Naive thymus-derived CD4-positive, alpha-beta T cell (primary cell): ENCODE data around the gene USP51. TPM values are rescaled to one million over a fixed set of nuclear protein-coding genes. Genes with fewer than 3 reads are reported as not detected.

Experiments
- microRNA-seq: library from miRNA; unstranded; fragments of <30 nt; microRNA quantifications from one replicate; pipeline ENCODE4 v1.2.0, GENCODE V29; 2022; ENCODE audit warnings: borderline microRNAs expressed
- polyA plus RNA-seq, 2 donors: library from polyadenylated mRNA; unstranded; fragments of 300-500 nt; fragmentation: Illumina TruSeq; gene quantifications; one replicate each; pipeline ENCODE4 v1.2.3, GENCODE V29; 2021
- total RNA-seq, 6 experiments: library from RNA in 5 of 6; stranded (reverse) in 5 of 6; gene quantifications; 1 replicate in 5 of 6; 2 replicates in 1 of 6; pipeline ENCODE4 v1.2.3 and lab custom pipeline; 2021 to 2026

The USP51 gene
- total and polyA plus RNA-seq, 7 experiments from 2014 or later, result 0.20 to 5.2 (median 1.6) TPM

Small RNA genes lying within 50 kb of the gene (microRNA-seq; reads per million reads assigned to microRNA genes)
- not detected for gene MIR4536-1
- not detected for gene MIR4536-2

Other genes with a start within 250 kb of the USP51 start
- gene PAGE3, start 224.9 kb downstream of the USP51 start, total RNA-seq, result not detected
- gene PAGE3, start 224.9 kb downstream of the USP51 start, polyA plus RNA-seq, result not detected
- gene MAGEH1, start 37.7 kb downstream of the USP51 start, total RNA-seq, result 10 to 100 TPM; 12.3 to 29.6 (median 20.3) TPM
- 10 to 100 TPM; 51.0 to 51.8 TPM for gene MAGEH1, start 37.7 kb downstream of the USP51 start, polyA plus RNA-seq
- not detected for gene FOXR2, start 133.6 kb upstream of the USP51 start, total RNA-seq
- gene FOXR2, start 133.6 kb upstream of the USP51 start, polyA plus RNA-seq, result not detected
- gene RRAGB, start 227.9 kb upstream of the USP51 start, total RNA-seq, result 10 to 100 TPM; 11.9 to 15.9 (median 12.9) TPM
- 10 to 100 TPM; 14.3 to 19.7 TPM for gene RRAGB, start 227.9 kb upstream of the USP51 start, polyA plus RNA-seq